Measurements from ENCODE around the gene EPHA6.

The EPHA6 gene

GRCh38 chr3:97719156-97719821, 904.9 kb downstream of the EPHA6 start:
- DNase-seq: peak; percentile 63

DNA sequence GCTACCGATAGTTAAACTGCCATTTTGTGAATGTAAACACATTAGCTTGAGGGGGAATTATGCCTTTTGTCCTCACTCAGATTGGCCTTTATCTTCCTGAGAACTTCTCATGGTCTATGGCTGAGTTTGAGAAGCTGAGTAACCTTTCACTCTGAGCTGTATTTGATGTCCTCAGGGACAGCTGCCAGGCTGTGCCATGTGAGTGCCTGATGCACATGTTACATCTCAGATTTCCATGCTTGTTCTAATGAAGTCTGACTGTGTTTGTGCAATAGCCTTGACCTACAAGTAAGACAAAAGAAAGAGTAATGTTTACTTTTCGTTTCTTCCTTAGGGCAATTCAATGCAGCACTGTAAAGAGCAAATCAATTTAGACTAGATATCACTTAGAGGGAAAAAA, 906.0 kb downstream of the EPHA6 start:
- no peak for DNase-seq

DNA sequence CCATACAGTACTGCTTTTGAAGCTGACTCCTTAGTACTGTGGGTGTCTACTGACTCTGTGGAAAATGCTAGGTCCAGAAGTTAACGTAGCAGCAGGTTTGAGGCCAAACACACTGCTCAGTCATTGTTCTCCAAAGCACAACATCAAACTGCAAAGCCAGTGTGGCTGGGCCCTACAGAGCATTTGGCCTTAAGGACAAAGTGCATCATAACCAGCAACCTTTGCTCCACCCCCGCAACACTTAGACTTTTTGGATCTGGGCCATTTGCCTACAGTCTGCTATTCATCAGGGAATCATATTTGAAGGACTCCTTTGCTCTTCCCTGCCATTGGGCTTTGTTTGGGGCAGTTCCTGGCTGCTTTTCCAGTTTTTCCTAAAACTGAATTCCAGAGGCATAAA, 907.1 kb downstream of the EPHA6 start:
- no peak for DNase-seq

DNA sequence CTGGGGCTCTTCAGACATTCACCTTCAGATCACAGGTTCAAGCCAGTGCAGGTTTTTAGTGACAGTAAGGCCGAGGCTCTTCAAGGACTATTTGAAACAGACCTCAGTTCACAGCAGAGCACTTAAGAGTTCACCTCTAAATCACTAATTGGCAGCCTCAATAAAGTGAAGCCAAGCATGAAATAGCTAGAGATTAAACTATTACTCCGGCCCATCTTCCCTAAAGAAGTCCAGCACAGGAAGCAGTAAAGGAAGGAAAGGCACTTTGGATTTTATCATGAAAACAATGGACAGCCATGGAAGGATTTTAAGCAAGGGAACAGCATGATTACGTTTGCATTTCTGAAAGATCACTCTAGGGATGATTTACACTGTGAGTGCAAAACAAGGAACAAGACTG, 922.5 kb downstream of the EPHA6 start:
- no peak for DNase-seq

DNA sequence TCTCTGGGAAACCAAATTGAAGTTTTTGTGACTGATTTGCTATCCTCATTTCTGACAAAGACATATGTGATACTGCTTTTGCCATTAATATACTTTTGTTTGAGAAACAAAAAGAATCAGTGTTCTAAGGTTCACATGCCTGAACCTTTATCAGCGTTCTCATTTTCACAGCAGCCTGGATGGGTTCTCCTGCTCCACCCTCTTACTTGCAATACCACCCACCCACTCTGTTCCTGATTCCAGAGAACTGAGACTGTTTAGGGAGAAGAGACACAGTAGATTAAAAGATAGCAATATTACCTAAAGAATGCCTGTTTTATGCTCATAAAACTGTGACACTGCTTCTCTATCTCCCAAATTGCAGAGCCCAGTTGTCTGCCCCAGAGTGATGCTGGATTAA, 924.4 kb downstream of the EPHA6 start:
- no peak for DNase-seq

GRCh38 chr3:97742036-97742435, 927.6 kb downstream of the EPHA6 start:
- DNase-seq: no peak

- no peak for DNase-seq
Measured at GRCh38 chr3:97744289-97744688, 929.9 kb downstream of the EPHA6 start.

GRCh38 chr3:97763586-97764406, 949.4 kb downstream of the EPHA6 start:
- no peak for DNase-seq

- DNase-seq: peak; percentile 84
Measured at GRCh38 chr3:97764407-97765238, 950.2 kb downstream of the EPHA6 start, which contains the start of gene ARL6. Gene ARL6, plus strand, starts transcription at chr3:97764758. Its CDS starts 3,350 bp downstream, at chr3:97768108.

DNA sequence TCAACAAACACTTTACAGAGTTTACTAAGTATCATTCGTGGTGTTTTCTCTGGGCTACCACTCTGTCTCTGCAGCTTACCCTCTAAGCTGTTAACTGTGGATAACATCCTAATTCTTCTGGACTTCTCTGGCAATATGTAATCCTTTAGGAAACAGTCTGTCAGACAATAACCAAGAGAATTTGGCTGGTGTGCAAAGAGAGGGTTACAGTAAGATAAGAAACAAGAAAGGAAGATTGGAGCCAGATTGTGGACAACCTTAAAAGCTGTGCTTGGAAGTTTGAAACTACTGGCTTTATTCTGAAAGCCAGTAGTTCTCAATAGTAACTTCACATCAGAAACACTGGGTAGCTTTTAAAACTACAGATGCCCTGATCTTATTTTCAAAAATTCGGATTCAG, 950.9 kb downstream of the EPHA6 start:
- DNase-seq: peak; percentile 0

- DNase-seq: no peak
Measured at GRCh38 chr3:97772926-97773325, 958.5 kb downstream of the EPHA6 start.

DNA sequence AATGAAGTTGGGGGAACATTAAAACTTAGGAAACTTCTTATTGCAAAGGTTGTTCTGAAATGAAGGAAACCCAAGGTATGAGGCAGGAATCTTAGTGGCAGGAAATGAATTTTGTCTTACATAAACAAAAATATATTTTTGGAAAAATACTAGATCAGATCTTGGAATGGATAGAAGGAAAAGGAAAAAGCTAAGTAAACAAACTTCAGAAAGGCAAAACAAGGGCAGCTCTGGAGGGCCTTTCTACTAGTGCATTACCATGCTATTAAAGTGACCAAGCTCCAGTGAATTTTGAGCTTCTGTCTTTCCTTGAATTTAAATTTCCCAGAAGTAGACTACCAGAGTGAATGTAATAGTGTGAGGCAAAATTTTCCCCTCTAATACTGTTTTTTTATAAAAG, 963.8 kb downstream of the EPHA6 start:
- DNase-seq: no peak

DNA sequence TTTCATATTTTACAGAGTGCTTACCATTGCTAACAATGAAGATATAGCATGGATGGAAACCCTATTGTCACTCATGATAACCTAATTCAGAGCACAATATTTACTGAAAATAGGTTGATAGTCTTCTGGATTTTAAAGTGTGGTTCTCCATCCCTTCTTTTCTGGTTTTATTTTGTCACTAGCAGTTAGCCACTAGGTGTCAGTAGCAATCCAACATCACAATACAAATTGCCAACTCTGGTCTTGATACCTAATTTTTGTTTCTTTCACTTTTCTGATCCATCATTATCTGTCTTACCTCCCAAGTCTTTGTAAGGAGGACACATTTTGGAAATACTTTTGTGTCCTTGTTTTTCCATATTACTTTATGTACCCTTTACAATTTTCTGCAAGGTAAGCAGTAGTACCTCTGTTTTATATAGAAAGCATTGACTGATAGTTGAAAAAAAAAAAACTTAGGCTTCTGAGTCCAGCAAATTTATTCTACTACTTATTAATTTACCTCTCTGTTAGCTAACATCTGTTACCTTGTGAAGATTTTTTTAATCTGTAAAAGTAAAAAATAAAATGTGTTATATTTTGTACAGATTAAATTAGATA, 979.1 kb downstream of the EPHA6 start:
- peak; percentile 53 for DNase-seq

DNA sequence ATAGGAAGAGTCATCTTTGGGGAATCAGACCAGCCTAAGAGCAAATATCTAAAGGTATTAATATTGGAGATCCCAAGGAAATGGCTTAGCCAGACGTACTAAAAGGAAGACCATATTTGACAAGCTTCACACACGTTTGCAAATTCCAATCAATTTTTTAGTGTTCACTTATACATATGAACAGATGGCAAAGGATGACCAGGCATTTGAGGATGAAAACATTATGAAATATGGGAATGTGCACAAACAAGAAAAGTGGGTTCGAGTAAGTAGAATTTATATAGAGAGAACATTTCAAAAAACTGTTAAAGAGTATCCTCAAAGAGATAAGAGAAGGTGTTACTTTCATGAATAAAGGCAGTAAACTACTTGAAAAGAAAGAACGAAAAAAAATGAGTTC, 981.6 kb downstream of the EPHA6 start:
- DNase-seq: no peak

Data from fibroblast of upper back skin (primary cell).